Non-pigmented ciliary epithelial cell (primary cell): ENCODE measurements around the gene TNPO3.
"Not testable (repeated sequence)": the region's sequence is repeated elsewhere in the genome, so short reads cannot be mapped to it uniquely, and the experiment has no call there.

ENCODE experiments used
- DNase-seq: peaks from one replicate; pipeline ENCODE4 v3.0.0-alpha.2; 2010; ENCODE audit warnings: low read depth

TNPO3 gene

DNA sequence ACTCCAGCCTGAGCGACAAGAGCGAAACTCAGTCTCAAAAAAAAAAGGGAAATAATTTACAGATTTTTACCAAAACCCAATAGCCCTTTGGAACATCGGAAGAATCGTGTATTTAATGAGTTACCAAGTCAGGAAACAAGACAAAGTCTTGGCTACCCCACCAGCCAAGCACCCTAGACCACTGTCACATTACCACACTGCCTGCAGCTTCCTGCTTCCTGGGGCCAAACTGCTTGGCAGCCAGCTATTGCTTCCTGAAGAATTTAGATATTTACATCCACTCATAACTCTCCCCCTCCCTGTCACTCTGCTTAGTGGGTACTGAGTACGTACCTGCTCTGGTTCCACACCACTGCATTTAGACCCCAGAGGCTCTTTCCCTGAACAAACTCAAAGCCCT is 14.1 kb upstream of the TNPO3 start:
- DNase-seq, result no peak

DNA sequence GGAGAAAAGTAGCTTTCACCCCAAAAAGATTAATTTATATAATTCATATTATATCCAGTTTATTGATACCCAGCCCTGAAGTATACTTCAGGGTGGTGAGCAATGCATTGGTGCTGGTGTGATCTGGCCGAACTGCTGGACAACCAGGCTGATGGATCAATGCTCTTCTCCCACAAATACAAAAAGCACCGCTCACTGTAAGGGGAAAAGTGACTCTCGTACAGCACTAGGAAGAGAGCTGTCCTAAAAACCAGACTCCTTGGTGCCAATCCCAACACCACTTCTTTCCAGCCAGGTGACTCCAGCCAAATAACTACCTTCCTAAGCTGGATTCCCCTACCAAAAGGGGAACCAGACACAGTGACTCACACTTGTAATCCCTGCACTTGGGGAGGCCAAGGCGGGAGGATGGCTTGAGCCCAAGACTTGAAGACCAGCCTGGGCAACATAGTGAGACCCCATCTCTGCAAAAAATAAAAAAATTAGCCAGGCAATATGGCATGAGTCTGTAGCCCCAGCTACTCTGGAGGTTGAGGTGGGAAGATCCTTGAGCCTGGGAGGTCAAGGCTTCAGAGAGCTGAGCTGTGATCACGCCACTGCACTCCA is 13.1 kb upstream of the TNPO3 start:
- DNase-seq, result no peak

DNA sequence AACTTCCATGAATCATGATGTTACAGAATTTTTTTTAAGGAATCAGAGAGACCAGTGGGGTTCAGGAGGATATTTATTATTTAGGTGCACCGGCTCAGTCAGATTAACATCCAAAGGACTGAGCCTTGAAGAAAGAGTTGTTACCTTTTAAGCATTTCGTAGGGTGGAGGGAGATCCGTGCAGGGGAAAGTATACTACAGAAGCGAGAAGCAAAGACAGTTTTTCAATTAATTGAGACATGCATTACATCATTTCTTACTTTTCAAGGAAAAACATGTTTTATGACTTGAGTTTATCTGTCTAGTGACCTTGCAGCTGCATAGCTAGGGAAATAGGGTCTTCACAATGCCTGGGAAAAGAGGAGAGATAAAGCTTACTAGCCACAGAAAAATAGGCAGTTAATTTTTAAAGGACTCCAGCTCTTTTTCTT is 12.2 kb upstream of the TNPO3 start:
- not testable (repeated sequence) for DNase-seq

DNA sequence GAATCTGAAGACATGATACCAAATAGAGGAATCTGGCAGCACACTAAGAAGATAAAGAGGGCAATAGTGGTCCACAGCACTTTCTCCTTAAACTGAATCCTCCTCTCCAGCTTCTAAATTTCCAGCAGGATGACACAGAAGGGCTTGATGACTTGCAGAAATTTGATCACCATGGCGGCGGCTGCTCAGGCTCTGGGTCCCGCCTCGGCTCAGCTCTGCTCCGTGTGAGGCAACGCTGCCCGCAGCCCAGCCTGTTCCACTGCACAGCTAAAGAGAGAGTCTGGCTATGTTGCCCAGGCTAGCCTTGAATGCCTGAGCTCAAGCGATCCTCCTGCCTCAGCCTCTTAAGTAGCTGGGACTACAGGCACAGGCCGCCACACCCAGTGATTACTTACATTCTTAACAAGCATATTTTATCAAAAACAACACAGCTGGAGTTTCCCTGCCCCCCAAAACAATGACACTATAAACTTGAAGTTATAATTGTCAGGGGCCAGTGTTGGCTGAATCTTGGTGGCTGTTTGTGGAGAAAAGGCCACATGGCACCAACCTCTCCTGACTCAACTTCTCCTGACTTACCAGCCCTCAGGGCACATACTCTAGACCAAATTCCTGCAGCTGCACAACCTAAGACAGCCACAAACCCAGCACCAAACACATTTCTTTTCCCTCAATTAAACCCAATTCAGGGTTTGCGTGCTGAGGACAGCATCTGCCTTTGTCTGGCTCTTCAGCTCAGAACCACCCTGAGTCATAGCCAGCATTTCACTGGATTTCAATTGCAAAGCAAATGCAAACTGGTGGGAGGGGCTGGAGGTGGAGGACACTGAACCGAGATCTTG is 11.6 kb upstream of the TNPO3 start:
- DNase-seq, result no peak

DNA sequence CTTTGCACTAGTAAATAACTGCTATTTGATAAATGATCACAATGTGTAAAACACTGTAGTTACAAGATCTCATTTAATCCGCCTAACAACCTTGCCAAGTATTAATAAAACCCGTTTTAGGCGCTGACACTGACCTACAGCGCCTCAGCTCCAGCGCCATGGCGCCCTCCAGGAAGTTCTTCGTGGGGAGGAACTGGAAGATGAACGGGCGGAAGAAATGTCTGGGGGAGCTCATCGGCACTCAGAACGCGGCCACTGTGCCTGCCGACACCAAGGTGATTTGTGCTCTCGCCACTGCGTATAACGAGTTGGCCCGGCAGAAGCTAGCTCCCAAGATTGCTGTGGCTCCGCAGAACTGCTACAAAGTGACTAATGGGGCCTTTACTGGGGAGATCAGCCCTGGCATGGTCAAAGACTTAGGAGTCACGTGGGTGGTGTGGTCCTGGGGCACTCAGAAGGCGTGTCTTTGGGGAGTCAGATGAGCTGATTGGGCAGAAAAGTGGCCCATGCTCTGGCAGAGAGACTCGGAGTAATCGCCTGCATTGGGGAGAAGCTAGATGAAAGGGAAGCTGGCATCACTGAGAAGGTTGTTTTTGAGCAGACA is 1.1 kb upstream of the TNPO3 start:
- DNase-seq, result no peak

DNA sequence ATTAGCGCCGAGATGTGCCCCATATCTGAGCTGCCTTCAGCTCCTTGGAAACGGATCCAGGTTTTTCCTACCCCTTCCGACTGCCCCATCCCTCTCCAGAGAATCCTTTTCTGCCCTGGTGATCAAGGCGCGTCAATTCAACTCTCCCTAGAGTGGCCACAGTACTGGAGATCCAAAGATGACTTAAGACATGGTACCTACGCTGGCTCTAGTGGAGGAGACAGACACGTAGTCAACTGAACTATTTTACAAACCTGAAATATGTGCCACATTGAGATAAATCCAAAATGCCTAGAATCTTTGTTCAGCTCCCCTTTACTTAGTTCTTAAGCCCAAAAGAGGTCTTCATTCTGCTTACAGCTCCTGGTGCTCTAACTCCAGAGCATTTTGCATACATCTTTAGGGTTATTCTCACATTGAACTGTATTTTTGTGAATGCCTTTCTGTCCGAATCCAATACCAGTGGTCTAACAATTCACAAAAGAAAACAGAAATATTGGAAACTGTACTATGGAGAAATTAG is 444 bp upstream of the TNPO3 start:
- no peak for DNase-seq

DNA sequence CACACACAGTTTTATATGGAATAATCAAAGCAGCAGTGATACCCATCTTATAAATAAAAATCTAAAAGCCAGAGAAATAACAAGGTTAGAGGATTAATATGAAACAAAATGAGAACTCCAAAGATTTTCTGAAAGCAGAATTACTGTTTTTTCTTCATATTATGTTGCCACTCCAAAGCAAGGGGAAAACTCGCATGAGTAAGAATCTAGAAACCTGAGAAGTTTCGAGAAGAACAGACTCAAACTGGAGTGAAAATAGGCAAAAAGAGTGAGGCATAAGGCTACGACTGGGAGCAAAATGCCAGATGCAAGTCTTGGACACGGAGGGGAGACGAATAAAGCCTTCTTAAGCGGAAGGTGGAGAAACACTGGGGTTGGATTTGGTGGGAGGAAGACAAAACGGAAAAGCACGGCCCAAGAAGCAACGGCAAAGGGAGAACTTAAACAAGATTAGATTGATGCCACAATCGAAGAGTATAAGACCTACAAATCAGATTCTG is 923 bp downstream of the TNPO3 start:
- DNase-seq, result no peak

DNA sequence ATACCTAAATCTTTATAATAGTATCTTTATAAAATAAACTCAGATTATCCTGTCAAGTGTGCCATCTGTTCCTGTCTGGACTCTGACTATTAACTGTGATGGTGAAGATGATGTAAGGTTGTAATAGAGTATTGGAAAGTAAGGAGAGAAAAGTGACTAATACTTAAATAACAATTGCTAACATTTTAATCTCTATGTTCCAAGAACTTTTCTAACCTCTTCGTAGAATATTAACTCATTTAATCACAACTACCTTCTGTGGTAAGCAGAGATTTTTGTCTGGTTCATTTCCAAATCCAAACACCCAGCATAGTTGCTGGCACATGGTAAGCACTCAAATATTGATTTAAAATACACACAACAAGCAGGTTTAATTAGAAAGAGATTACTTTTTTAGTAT is 2.5 kb downstream of the TNPO3 start:
- no peak for DNase-seq

DNA sequence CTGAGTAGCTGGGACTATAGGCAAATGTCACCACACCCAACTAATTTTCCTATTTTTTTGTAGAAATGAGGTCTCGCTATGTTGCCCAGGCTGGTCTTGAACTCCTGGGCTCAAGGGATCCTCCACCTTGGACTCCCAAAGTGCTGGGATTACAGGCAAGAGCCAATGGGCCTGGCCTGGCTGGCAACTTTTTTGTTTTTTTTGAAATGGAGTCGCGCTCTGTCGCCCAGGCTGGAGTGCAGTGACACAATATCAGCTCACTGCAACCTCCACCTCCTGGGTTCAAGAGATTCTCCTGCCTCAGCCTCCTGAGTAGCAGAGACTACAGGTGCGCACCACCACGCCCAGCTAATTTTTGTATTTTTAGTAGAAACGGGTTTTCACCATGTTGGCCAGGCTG is 3.5 kb downstream of the TNPO3 start:
- DNase-seq, result not testable (repeated sequence)

DNA sequence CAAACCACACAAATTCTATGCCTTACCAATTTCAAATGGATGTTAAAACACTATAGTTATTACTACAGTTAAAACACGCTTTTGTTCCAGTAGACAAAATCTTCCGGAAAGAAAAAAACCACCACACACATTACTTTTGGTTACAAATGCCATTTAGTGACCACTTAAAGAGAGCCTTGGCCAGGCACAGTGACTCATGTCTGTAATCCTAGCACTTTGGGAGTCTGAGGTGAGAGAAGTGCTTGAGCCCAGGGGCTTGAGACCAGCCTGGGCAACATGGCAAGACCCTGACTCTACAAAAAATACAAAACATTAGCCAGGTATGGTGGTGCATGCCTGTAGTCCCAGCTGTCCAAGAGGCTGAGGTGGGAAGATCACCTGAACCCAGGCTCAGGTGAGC is 7.2 kb downstream of the TNPO3 start:
- no peak for DNase-seq

DNA sequence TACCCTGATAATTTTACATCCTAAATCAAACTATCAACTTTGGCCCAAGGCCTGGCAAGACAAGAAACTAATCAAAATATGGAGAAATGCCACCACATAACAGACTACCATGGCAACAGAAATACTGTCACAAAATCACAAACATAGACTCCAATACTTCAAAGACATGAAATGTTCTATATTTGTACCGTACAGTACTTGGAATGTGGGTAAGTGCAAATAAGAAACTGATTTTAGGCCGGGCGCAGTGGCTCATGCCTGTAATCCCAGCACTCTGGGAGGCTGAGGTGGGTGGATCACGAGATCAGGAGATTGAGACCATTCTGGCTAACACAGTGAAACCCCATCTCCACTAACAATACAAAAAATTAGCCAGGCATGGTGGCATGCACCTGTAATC is 9.2 kb downstream of the TNPO3 start:
- DNase-seq, result no peak

DNA sequence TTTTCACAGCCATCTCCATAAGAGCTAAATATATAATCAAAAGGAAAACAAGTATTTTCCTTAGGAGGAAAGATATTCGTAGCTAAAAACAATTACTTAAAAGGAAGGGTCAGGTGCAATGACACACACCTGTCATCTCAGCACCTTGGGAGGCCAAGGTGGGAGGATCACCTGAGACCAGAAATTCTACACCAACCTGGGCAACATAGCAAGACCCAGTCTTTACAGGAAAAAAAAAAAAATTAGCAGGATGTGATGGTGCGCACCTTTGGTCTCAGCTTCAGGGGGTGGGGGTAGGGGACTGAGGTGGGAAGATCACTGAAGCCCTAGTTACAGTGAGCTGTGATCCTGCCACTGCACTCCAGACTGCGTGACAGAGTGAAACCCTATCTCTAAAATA is 11.9 kb downstream of the TNPO3 start:
- DNase-seq, result no peak

DNA sequence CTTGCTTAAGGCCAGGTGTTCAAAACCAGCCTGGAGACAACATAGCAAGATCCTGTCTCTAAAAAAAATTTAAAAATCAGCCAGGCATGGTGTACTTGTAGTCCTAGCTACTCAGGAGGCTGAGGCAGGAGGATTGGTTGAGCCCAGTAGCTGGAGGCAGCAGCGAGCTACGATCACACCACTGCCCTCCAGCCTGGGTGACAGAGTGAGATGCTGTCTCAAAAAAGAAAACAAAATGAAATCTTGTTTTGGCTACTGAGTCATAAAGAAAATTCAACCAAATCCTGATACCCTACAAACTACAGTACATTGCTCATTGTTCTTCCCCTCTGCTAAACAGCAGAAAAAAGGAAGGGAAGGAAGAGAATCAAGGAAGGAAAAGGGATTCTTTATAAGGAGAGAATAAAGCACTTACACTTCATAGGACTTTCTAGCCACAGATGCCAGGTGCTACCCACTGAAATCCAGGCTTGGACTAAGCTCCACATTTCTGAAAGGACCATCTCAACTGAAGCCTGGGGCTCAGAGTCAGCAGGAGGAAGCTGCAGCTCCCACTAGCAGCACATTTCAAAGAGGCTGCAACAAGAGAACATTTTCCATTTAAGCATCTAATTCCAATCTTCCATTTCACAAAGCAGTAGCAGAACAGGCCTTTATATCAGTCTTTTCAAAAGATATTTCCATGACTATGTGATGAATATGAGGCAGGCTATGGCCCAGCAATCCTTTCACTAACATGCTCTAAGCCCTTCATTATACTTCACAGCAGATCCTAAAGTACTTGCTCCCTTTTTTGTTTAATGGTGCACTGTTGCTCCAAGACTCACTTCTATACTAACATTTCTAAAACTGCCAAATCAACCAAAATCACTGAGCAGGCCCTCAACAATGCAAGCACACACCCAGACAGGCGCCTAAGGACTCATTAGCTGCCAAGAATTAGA is 13.5 kb downstream of the TNPO3 start:
- DNase-seq, result no peak

DNA sequence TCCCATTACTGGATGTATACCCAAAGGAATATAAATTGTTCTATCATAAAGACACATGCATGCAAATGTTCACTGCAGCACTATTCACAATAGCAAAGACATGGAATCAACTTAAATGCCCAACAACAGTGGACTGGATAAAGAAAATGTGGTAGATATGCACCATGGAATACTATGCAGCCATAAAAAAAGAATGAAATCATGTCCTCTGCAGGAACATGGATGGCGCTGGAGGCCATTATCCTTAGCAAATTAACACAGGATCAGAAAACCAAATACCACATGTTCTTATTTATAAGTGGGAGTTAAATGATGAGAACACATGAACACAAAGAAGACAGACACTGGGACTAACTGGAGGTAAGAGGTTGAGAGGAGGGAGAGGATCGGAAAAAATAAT is 16.4 kb downstream of the TNPO3 start:
- not testable (repeated sequence) for DNase-seq

DNA sequence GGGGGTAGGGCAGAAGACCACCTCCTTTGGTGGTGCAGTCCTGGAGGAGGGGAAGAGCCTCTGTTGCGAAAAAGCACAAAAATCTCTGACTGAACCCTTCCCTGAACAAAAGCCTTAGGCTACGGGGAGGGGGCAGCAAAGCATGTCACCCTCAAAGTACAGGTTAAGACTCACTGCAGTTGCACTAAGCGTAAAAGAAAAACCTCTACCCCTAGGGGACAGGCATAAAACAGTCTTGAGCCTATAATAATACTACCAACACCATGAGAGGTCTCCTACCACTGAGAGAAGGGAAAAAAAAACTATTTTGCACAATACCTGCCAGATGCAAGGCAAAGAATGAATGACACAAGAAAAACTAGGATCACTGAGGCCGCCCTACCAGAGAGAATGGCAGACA is 17.3 kb downstream of the TNPO3 start:
- DNase-seq, result no peak

DNA sequence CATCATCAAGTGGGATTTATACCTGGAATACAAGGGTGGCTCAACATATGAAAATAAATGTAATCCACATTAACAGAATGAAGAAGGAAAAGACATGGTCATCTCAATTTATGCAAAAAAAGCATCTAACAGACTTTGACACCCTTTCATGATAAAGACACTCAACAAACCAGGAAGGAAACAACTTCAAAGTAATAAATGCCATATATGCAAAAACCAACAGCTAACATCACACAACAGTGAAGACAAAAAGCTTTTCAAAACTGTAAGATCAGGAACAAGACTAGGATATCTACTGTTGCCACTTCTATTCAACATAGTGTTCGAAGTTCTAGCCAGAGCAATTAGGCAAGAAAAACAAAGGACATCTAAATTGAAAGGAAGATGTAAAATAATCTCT is 22.9 kb downstream of the TNPO3 start:
- DNase-seq, result no peak

DNA sequence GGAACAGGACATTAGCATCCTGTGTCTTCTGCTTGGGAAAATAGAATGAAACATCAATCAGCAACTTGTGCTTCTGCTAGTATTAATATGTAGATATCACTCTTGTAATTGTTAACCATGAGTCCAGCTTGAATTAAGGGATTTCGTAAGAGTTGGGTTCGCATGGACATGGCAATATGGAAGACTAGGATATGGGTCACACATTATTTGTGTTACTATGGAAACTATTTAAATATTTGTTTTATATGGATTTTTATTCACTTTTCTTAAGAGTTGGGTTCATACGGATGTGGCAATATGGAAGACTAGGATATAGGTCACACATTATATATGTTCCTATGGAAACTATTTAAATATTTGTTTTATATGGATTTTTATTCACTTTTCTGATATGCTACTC is 24.5 kb downstream of the TNPO3 start:
- no peak for DNase-seq

DNA sequence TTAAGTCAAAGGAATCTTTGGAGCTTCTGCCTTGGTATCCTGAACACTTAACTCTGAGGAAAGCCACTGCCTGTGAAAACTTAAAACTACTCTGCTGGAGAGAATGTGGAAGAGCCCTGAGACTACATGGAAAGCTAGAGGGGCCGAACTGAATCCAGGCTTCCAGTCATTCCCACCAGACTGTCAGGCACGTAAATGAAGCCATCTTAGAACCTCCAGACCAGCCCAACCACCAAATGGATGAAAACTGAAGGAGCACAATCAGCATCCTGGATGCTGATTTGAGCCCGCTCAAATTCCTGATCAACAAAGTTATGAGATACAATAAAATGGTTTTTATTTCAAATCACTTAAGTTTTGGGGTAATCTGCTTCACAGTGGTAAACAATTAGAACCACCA is 30.8 kb downstream of the TNPO3 start:
- no peak for DNase-seq

DNA sequence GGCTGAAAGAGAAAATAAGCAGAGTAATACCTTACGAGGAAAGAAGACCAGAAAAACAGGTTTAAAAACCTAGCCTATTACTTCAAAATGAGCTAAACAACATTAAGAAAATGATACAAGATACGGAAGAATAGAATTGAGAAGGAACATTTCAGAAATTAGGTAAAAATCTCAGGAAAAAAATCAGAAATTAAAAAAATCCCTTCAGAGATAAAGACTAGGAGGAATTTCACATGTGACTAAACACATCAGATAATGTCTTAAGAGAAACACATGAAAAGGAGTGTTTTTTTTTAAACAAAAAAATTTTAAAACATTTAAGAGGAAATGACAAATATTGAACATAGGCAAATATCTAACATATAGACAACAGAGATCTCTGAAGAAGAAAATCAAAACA is 33.3 kb downstream of the TNPO3 start:
- no peak for DNase-seq

DNA sequence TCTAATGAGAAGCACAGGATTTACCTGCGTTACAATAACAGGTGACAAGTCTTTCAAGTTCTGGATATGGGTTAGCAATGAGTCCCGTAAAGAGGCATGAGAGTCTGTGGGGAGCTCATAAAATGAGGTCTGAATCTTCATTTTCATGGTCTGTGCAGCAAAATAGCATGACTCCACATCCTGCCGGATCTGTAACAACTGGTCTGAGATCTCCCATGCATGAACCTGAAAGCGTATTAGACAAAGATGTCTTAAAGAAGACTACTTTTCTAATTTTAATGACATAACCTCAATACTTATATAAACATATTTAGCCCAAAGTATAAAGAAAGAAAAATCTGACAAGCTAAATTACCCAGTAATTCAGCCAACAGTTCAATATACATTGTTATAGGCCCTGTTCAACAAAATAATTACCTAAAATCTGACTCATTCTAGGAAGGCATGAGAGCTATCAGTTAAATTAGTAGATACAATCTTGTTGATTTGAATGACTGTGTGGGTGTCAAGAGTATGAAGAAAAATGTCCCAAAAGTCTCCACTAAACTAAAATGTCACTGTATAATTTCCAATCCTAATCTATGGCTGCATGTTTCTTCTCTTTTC is 36.9 kb downstream of the TNPO3 start:
- DNase-seq, result no peak

DNA sequence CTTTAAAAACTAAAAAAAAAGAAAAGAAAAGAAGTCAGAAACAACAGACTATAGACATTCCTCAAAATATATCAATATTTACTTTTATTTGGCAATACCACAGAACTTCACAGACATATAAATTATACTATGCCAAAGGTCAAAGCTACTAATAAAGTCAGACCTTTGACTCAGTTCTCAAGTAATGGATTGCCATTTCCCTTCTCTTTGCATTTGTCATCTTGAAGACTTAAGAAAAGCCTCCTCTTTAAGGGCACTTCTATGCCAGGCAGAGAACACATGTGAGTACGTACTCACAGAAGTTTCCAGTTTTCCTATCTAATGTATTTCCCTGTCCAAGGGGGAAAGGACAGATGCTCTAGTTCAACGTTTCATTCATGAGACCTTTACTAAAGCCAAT is 37.6 kb downstream of the TNPO3 start:
- no peak for DNase-seq
